SH-SY5Y (cell line): Measurements from ENCODE around the gene ZNF530.

Experiments used
- GATA2 ChIP-seq: IDR thresholded peaks from 2 replicates; pipeline ENCODE4 v1.6.1; 2011; ENCODE audit warnings: mild to moderate bottlenecking, low read depth, low read length
- GATA3 ChIP-seq: IDR thresholded peaks from 2 replicates; pipeline ENCODE4 v1.6.1; 2011; ENCODE audit warnings: low read depth, mild to moderate bottlenecking, low read length, moderate library complexity

The ZNF530 gene

DNA sequence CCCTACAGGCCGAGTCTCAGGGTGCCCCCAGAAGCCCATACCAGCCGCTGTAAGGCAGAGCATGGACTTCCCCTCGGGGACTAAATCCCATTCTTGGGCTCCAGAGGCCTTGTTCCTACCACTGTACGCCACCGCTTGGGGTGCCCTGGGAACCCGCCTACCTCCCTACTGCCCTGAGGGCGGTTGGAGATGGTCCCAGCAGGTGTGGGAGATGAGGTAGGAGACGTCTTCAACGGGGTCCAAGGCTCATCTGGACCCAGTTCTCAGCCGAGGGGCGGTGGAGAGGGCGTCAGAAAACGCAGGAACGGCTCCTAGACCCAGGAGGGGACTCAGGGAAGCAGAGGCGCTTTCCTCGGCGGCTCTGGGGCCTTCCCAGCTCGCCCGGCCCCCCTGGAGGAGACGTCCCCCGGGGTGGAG is 16.6 kb upstream of the ZNF530 start:
- TF ChIP-seq GATA2 (no peak), GATA3 (no peak)

DNA sequence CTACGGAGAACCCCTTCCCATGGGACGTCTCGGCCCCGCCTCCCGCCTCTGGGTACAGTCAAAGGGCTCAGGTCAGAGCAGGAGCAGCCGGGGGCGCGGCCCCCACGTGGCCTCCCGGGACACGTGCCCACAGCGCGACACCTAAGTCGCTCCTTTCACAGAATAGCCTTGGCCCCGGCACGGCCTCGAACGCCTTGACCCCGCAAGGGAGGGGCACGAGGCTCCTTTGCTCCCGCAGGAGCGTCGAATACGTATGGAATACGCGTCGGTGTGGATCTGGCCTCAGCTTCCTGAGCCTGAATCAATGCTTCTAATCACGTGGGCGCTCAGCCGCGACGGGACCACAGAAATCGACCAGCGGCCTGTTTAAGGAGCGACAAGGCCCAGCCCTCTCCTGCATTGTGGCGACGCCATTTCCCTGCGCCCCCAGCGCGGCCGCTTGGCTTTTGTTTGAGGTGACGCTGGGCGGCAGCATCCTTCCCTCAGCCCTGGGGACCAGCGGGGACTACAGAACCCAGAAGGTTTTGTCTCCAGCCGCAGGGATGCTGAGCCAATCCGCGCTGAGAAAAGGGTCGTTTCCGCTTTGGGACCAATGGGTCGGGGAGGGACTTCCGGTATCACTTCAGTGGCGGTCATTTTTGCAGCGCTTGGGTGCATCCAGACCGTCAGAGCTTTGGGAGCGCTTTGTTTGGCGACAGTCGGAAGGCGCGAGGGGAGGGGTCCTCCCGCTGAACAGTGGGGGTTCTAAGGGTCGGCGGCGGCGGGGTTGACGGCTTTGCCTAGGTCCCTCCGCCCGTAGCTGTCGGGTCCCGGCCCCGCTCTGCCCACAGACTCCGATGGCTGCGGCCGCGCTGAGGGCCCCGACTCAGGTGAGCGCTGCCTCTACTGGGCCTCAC is 15.9 kb upstream of the ZNF530 start, which contains the start of gene ZIK1:
Gene ZIK1 (plus strand): TSS at position 625 of the 896 bp plus-strand sequence. CDS start 212 bp downstream, at position 837.
- TF ChIP-seq GATA3 (no peak), GATA2 (no peak)

GRCh38 chr19:57587529-57587928 is 12.2 kb upstream of the ZNF530 start:
- no peak for TF ChIP-seq GATA3
- no peak for TF ChIP-seq GATA2

DNA sequence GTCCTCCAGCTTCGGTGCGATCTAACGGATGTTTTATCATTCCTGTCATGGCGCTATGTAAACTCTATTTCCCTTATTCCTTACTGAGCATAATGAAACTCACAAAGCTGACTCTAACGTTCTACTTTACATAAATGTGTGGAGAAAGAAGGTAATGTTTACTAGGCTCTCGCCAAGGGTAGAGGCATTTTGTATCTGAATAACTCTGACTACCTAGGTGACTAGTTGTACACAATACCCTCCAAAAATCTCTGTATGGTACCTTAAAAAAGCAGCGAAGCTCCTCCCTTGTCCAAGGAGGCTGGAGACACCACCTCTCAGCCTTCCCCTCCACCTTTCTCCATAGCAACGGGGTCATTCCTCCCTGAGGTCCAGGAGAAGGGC is 316 bp upstream of the ZNF530 start:
- TF ChIP-seq GATA3: no peak
- no peak for TF ChIP-seq GATA2

- TF ChIP-seq GATA2 (no peak), GATA3 (no peak)
Measured at GRCh38 chr19:57606931-57607330, 7.2 kb downstream of the ZNF530 start.

DNA sequence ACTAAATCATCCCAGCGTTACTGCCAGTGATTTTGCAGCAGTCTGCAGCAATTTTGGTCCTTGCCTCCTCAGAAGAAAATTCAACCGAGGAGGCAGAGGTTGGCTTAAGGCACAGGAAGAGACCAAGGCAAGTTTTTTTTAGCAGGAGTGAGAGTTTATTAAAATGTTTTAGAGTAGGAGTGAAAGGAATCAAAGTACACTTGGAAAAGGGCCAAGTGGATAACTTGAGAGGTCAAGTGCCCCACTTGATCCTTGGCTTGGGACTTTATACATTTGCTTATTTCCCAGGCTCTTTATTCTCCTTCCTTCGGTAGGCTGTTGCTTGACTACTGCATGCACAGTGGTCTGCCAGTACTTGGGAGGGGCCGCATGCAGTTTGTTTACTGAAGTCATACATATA is 11.4 kb downstream of the ZNF530 start:
- no peak for TF ChIP-seq GATA2
- no peak for TF ChIP-seq GATA3

DNA sequence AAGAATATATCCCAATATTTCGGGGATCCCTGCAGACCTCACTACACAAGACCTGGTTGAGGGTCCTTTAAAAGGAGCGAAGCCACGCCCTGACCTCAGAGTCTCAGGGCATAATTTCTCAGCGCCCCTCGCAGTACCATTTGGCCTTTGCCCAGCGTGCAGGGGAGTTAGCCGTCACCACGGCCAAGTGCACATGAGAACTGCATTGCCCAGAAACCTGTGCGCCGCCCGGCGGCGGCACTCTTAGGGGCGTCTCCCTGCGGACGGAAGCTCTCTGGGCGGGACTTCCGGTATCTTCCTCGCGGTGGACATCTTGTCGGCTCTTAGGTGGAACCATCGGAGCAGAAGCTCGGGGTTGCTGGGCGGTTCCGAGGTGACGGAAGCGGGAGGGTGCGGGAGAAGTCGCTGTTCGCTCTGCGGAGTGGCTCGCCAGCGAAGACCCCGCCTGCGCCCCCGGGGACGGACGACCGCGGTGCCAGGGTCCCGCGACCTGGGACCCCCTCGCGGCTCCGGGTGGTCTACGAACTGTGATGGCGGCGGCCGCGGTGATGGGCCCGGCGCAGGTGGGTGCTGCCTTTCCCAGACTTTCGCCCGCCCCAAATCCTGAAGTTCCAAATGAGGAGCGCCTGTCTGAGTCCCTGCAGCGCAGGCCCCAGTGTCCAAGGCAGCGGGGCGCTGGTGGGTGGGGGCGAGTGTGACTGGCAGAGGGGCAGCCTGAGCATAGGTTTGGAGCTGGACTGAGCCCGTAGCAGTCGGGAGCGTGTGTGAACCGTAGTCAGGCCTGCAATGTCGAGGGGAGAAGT is 14.5 kb downstream of the ZNF530 start, which contains the start of gene ZNF134:
Gene ZNF134 (plus strand): TSS at position 302 of the 803 bp plus-strand sequence. CDS start 5,227 bp downstream, outside the sequence.
- TF ChIP-seq GATA3: no peak
- TF ChIP-seq GATA2: no peak

- TF ChIP-seq GATA2: no peak
- TF ChIP-seq GATA3: no peak
Measured at GRCh38 chr19:57615346-57615745, 15.7 kb downstream of the ZNF530 start.

GRCh38 chr19:57620673-57621348 is 21.1 kb downstream of the ZNF530 start:
- TF ChIP-seq GATA3 (no peak), GATA2 (no peak)

GRCh38 chr19:57623091-57623490 is 23.4 kb downstream of the ZNF530 start:
- TF ChIP-seq GATA3 (no peak), GATA2 (no peak)

- TF ChIP-seq GATA3 (no peak), GATA2 (no peak)
Measured at GRCh38 chr19:57632987-57633831, 33.5 kb downstream of the ZNF530 start, which contains the start of gene ZNF211. TSS of gene ZNF211 (plus strand) at chr19:57633168. CDS start at chr19:57633347, 179 bp downstream.

GRCh38 chr19:57633832-57634131 is 34.1 kb downstream of the ZNF530 start:
- no peak for TF ChIP-seq GATA2
- no peak for TF ChIP-seq GATA3

GRCh38 chr19:57637379-57637778 is 37.7 kb downstream of the ZNF530 start:
- no peak for TF ChIP-seq GATA3
- TF ChIP-seq GATA2: no peak
